Activated CD8-positive, alpha-beta memory T cell treated with anti-CD3 and anti-CD28 coated beads for 4 hours (primary cell): ENCODE data around the gene CIC.
A peak's percentile ranks its signal among the peaks of the same experiment; 100 is the strongest.

Experiments
- DNase-seq, 2 donors: peaks; one replicate each; pipeline ENCODE4 v3.0.0-alpha.2; 2020; ENCODE audit warnings: low read depth in 2 of 2

CIC gene

DNA sequence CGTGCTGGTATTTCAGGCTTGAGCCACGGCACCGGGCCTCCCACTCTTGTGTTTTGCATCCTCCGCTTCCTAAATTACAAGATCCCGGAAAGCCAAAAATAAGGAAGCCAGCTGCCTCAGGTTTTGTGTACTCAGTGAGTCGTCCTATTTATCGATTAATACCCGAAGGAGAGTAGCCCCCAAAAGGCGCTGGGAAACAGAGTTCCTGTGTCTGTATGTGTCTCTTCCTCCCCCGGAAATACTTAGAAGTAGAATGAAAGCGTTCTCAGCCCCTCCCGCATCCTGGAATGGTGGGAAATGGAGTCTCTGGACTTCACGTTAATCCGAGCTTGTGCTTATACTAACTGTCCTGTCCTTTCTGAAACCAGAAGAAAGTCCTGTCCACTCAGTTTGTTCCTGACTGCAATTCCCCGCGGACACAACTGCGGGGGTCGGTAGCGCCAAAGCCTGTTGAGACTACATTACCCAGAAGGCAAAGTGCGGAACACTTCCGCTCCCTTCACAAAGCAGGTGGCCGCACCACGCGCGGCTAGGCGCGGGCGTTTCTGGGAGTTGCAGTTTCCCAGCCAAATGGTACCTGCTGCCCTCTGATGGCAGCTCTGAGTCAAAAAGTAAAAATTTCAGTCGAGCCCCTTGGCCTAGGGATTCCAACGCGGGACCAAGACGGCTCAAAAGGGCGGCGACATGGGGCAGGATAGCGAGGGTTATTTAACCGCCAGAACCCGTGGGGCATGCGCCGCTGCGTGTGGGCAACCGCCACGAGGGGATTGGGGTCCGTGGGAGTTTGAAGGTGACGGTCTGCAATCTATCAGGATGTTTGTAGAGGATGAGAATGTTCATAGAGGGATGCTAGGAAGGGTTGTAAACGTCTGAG lies 24.5 kb upstream of the CIC start:
- DNase-seq = peak; percentile 77 to 87

DNA sequence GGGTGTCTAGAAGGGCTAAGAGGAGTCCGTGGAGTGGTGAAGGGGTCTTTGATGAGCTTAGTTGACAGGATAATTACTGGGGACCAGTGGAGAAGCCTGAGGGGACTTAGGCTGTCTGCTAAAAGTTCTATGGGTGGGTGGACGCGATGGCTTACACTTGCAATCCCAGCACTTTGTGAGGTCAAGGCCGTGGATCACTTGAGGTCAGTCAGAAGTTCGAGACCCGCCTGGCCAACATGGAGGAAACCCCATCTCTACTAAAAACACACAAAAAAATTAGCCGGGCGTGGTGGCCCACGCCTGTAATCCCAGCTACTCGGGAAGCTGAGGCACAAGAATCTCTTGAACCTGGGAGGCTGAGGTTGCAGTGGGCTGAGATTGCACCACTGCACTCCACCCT lies 23.8 kb upstream of the CIC start:
- no peak for DNase-seq

DNA sequence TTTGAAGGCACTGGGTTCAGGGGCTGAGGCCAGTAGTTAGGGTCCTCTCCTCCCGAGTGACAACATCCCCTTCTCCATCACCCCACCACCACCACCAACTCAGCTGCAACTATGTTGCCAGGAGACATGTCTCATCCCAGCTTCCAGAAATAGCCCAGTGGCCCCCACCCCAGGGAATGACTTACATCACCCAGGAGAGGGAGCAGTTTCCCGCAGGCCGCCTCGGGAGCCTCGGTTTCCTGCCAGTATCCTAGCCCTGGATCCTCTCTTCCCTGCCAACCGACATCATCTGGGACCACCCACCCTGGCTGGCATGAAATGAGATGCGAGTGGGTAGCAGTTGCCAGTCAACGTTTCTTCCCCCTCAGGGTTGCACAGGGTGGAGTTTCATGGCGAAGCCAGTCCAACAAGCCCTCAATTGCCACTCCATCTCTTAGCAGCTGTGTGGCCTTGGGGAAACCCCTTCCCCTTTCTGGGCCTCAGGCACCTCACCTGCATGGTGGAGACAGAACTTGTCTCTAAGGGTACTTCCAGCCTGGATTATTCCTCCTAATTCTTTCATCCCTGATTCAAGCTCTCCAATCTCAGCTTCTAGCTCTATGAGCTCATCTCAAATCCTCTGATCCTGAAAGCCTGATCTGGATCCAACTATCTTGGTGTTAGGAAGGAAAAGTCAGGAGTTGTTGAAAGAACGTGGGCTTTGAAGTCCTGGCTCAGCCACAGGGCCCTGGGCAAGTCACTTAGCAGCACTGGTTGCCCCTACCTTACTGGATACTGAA lies 22.7 kb upstream of the CIC start:
- no peak for DNase-seq

DNA sequence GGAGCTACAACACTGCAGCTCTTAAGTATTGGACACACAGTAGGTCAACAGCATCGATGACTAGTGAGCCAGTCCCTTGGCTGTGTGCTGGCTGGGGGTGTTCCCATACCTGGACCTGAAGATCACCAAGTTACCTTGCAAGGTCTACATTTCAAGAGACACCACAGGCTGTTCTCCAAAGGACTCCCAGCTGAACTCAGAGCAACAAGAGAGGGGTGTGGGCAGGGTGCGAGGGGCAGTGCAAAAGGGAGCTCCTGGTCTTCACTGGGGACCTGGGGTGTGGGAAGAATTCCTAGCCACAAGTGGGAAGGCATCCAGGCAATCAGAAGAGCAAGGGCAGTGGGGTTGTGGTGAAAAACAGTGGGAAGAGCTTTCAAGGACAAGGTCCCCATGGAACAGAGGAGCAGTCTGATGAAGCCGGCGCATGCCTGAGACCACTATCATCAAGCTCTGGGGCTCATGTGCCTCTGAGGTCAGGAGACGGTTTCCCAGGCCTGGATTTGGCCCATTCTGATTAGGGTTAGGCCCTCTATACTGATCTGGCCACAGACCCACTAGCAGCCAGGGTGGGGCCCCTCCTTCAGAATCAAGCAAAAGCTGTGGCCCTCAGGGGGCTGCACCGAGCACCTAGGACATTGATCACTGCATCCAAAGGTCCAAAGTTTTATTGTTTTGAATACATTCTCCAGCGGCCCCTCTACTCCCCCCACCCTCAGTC lies 22.0 kb upstream of the CIC start:
- no peak for DNase-seq

DNA sequence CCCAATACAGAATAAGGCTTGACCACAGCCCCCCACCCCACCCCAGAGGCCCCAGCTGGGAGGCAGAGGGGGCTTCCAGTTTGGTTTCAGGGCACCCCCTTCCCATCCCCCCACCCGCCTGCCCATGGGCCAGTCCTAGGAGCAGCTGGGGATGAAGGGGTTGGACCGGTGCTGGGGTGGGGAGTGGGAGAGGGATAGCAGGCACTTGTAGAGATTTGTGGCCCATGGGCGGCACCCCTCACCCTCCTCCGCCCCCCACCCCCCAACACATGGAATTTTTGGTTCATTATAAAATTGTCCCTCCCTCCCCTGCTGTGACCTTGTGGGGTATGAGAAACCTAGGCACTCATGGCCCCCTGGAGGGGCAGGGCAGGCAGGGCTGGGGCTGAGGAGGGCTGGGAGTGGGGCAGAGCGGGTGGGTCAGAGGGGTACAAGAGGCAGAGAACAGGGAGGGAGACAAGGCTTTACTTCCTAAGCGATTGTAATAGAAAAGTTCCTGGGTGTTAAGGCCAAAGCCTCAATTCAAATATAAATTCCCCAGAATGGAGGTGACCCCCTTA lies 21.3 kb upstream of the CIC start:
- DNase-seq = no peak

DNA sequence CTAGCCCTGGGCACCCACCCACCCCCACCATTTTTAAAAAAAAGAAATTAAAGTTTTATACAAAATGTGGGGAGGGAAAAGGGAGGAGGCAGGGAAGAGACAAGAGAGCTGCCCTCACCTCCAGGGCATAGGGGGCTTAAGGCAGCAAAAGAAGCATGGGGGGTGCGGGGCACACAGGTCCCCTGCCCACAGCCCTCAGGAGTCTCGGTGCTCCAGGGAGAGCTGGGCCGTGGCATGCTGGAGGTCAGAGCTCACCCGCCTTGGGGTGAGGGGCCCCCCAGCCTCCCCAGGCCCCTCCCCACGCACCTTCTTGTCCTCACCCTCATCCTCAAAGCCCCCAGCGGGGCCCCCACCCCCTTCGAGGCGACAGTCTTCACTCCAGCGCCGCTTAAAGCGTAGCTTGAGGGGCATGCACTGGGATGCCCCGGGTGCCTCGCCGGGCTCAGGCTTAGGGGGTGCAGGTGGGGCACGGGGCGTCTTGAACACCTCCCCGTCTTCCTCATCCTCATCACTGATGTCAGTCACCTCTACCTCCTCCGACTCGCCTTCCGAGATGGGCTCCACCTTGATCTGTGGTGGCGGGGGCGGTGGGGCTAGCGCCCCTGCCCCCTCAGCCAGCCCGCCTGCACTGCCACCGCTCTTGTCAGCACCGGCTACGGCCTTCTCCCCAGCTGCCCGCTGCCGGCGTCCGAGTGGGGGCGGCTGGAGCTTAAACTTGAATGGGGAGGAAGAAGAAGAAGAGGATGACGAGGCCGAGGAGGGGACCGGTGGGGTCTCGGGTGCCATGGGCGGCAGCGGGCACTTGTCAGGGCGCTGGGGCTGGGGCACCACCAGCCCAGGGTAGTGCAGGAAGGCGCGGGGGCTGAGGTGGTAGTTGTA lies 20.5 kb upstream of the CIC start:
- no peak for DNase-seq

DNA sequence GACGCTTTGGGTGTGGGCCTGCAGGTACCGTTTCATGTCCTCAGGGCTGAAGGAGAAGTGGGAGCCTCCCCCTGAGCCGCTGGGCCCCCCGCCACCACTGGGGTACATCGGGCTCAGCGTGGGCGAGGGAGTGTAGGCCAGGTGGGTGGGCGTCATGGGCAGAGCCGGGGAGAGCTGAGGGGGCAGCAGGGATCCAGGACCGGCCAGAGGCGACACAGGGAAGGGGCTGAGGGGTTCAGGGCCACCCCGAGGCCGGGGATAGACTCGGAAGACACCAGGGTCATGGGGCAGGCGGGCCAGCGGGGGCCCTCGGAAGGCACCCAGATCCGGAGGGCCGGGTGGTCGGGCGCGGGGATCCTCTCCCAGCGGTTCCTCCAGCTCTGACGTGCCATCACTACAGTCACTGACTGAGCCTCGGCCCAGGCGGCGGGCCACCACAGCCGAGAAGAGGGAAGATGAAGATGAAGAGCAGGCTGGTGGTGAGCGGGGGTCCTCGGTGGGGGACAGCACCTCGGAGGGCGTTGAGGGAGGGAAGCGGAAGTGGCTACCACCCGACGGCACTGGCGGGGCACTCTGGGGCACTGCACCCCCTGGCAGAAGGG lies 19.8 kb upstream of the CIC start:
- no peak for DNase-seq

DNA sequence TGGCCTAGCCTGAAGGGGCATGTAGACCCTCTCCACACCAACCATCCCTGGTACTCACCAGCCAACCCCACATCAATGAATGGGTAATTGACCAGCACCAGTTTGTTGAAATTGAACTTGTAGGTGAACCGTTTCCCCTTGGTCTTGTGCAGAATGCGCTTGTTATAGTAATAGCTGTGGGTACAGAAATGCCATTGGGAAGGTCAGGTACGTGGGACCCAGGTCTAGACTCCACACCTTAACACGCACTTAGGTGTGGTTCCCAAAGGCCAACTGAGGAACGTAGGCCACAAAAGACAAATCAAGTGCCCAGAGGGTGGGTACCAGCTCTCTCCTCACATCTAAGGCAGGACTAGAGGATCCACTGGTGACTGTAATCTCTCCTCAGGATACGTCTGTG lies 19.3 kb upstream of the CIC start:
- no peak for DNase-seq

DNA sequence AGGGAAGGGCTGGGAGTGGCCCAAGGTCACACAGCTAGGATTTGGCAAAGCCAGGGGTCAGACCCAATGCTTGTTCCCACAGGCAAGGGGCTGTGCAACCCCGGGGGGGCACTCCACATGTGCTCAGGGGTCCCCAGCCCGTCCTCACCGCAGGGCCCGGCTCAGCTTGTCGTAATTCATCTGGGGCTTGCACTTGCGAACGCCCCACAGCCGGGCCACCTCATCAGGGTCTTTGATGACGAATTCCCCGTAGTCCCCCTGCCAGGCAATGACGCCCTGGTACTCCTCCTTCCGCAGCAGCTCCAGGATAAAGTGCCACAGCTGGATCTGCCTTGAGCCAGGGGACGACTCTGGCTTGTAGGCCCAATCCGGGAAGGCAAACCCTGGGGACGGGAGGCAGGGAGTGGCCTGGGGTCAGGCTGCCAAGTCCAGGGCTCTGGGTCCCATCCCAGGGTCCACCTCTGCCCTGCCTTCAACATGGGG lies 18.8 kb upstream of the CIC start:
- DNase-seq = no peak

DNA sequence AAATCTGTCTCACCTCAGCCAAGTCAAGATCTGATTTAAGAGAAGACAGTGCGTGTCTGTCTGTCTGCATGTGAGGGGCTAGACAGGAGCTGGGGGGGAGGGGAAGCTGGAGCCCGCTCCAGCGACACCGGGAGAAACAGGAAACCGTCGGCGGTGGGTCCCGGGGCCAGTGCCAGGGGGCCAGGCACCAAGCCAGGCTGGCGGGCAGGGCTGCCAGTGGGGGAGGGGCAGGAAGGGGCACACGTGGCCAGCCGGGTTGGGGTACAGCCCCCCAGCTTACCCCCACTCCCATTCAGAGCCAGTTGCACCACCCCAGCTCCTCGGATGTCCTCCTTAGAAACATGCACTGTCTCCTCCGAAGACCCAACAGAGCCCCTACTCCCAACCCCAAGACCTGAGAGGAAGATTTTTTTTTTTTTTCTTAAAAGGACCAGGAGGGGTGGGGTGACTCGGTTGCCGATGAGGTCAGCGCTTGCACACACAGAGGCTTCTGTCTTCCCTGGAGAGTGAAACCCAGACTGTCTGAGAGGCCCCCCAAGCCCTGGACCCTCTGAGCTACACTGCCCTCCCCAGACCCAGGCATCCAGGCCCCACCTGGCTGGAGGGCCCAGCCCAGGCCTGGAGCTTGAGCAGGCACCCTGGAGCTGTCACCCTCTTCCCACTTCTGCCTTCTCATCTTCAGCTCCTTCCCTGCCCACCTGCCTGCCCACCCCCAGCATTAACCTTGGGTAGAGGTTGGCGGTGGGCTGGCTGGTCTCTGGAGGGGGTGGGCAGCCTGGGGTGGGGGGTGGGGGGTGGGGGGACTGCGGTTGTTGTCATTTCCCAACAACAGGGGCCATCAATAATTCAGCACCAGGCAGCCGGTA lies 18.2 kb upstream of the CIC start:
- DNase-seq = no peak

DNA sequence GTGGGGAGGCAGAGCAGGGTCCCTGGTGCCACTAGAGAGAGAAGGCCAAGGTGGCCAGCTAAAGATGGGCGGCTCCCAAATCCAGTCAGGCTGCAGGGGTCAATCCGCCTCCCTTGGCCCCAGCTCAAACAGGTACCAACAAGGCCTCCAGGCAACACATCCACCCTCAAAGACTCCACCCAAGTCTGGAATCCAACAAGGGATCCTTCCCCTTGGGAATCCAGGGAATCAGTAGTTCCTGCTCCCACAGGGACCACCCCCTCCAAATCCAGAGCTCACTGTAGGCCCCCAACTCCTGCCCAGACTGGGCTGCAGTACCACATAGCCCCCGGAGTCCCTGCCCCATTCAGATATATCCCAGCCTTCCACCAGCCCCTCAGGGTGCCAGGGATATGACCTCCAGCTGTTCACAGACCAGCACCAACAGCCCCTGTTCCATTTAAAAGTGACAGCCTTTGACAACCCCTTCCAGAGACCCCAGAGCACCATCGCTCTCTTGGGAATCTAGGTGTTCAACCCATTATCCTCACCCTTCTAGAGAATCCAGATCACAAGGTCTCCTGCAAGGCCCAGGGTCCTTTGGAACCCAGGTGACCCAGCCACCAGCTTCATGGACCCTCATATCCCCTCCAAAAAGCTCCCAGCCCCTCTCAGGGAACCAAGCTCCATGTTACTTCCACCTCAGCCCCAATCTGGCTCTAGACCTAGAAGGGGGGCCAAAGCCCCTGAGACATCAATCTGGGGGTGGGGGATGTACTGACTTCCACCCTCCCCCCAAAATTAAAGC lies 17.3 kb upstream of the CIC start:
- DNase-seq = no peak

DNA sequence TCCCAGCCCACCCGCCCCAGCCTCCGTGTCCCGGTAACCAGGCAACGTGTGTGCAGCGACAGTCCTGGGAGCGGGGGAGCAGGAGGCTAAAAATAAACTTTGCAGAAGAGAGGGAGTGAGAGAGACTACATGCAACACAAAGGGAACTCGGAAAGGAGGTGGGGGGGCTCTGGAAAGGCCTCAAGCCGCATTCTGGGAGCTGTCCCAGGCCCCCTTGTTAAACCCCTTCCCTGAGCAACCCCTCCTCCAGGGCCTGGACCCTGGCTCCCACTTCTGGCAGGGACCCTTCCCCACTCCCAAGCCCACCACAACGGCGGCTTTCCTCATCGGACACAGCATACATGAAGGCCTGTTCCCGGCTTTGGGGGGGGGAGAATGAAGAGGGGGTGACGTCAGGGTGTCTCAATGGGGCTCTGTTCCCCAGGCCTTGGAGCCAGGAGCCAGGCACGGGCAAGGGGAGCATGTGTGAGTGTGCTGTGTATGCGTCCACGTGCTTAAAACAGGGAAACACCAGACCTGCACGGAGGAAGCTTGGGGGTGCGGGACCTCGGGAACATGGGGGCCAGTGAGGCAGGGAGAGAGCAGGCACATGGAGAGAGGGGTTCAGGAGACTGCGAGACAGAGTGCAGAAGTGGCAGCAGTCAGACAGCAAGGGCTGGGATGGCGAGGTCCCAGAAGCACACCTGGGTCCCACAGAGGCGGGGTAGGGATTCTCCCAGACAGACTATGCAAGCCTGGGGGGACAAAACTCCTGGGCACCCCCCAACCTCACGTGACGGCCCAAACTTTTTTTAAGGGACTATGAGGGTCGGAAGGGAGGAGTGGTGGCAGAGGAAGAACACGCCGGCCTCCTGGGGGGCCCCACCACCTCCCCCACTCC lies 16.4 kb upstream of the CIC start:
- DNase-seq = no peak

DNA sequence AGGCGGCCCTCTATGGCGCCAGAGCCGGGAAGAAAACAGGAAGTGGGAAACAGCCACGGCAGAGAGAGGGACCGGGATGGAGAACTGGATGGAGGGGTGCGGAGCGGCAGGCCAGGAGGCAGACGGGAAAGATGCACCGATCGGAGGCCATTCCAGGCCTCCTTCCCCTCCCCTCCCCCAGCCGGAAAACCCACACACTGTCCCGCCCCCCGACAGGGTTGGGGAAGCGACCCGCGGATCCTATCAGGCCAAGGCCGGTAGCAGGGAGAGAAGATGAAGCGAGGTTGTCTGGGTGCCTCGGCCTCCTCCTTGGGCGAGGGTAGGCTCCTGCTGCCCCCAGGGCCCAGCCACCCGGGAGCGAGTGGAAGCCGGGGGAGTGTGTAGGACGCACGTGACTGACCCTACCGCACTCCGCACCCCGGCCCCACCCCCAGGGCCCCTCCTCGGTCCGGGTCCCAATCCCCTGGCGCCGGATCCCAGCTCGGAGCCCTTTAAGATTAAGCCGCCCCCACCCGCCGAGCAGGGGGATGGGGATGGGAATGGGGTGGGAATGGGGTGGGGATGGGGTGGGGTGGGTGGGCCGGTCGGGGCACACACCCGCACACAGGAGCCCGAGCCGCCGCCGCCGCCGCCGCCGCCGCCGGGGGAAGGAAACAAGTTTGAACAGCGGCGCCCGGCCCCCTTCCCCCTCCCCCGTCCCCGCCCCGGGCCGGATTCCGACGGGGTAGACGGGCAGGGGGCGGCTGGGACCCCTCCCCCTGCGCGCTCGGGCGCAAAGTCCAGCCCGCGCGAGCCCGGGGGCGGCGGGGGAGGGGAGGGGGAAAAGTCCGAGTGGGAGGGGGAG lies 15.6 kb upstream of the CIC start:
- DNase-seq = no peak

DNA sequence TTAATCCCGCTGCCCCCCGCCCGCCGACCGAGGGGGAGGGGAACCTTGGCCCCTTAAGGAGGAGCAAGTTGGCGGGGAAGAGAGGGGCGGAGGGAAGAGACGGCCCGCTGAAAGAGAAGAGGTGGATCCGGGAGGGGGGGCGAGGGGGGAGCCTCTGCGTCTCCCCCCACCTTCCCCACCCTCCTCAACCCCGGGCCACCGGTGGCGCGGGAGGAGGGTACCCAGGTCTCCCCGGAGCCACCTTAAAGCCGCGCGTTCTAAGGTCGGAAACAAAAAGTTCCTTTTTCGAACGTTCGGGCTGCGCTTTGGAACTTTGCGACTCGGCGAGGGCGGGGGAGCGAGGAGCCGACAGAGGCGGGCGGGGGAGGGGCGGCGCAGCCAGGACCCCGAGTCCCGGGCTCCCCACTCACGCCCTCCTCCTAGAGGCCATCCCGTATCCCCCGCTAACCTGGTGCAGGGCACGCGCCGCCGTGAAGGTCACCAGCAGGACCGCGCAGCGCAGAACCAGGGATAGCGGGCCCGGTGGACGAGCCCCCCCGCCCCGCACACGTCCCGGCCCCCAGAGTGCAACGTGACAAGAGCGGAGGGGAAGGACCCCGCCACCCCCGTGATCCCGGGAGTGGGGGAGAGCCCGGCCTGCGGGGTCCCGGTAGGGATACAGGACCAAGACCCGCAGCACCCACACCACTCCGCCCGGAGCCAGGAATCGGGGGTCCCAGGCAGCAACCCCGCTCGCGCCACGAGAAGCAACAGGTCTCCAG lies 14.8 kb upstream of the CIC start:
- peak; percentile 53 to 62 for DNase-seq

DNA sequence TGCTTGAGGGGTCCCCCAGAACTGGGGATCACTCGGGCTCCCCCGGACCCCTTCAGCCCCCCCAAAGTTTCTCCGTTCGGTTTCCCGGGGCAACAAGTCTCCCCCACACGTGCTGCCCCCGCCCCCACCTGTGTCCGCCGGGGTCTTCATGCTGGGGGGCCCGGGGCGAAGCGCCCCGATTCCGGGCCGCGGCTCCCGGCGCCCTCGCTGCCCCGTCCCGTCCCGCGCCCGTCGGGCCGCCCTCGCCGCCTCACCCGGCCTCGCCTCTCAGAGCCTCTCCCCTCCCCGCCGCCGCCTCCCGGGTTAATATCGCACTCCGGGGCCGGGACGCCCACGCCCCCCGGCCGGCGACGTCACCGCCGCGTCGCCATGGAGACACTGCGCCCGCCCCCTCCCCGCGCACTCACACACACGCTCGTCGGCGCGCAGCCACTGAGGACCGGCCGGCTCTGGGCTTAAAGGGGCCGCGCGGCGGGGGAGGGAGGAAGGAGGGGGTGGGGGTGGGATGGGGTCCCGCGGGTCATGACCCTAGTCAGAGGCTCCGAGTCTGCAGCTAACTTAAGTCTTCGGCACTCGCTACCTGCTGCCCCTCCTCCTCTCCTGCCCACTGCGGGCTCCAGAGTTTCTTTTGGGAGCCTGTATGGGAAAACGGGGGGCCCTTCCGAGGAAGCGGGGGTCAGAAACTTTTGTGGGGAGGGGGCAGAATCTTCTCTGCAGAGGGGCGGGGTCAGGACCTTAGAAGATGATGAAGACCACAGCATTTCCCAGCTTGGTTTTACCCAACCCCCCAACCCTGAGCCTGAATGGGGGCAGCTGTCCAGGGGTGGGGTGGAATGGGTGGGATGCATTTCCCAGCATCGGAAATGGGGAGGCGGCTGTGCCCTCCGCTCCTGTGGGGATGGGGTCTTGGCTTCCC lies 13.9 kb upstream of the CIC start, which contains the start of gene ERF:
Gene ERF (minus strand): TSS at position 279 of the 916 bp plus-strand sequence. CDS start 129 bp downstream, at position 150.
- peak; percentile 83 to 90 for DNase-seq
